GM04504 (cell line): ENCODE results near the gene RWDD1.

ENCODE experiments used
- DNase-seq: peaks from one replicate; pipeline ENCODE4 v3.0.0-alpha.2; 2012; ENCODE audit warnings: low read depth

The RWDD1 gene

DNA sequence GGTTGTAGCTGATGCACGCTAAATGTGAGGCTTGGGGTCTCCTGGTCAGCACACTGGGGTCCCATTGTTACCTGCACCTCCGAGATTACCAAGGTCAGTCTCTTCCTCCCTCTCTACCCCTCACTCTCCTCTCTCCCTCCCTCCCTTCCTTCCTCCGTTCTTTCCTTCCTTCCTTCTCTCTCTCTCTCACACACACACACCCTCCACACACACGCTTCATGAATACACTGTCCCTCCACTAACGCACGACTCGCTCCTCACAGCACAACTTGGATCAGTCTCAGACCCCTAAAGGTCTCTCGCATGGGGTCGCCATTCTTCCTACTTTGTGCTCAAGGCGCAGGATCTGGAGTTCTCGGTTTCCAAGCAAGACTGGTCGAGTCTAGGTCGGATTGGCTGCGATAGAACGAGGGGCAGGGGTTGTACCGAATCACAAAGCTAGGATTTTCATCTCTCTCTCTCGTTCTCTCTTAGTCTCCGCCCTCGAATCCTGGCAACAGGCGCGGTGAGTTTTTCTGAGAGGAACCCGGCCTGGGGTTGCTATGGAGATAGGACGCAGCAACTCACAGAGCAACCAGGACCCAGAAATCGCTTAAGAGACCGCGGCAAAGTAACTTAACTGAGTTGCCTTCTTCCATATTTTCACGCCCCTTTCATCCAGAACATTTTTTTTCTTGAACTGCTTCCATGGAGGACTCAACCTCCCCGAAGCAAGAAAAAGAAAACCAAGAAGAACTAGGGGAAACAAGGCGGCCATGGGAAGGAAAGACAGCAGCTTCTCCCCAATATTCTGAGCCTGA is 44.8 kb downstream of the RWDD1 start, which contains the start of gene RSPH4A:
Gene RSPH4A (plus strand): TSS at position 543 of the 800 bp plus-strand sequence. CDS start 145 bp downstream, at position 688.
- DNase-seq: peak; percentile 92

DNA sequence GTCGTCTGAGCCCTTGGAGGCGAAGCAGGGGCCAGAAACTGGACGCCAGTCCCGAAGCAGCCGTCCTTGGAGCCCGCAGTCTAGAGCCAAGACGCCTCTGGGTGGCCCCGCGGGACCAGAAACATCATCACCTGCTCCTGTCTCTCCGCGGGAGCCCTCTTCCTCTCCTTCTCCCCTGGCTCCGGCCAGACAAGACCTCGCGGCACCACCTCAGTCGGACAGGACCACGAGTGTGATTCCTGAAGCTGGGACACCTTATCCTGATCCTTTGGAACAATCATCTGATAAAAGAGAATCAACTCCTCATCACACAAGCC is 45.4 kb downstream of the RWDD1 start:
- no peak for DNase-seq

DNA sequence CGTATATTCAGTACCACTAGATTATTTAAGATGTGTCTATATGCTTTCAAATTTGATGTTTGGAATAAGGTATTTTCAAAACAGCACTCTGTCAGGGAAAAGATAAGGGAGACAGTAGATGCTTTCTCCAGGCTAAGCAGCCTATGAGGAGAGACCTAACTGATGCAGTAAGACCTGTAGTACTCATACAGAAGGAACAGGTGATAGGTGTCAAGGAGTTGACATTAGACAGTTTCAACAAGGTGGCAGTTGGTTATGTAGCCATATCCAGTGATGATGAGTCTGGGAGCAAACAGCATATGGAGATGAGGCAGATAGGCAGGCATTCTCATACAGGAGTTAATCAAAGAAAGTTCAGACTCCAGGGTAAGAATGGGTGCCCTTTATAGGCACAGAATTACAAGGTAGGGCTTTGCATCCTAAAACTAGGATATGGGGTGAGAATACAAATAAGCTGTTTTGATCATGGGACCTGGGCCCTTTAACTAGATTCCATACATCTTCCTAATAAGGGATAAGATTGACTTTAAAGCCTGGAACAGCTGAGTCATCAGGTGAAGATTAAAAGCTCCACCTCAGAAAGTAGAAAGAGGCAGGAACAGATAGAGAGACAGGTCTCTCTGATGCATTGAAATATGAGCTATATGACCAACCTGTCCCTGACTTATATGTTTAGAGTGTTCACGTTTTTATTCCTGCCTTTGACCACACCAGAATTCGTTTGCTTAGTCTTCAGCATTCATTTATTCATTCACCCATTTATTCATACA is 52.9 kb downstream of the RWDD1 start:
- no peak for DNase-seq

DNA sequence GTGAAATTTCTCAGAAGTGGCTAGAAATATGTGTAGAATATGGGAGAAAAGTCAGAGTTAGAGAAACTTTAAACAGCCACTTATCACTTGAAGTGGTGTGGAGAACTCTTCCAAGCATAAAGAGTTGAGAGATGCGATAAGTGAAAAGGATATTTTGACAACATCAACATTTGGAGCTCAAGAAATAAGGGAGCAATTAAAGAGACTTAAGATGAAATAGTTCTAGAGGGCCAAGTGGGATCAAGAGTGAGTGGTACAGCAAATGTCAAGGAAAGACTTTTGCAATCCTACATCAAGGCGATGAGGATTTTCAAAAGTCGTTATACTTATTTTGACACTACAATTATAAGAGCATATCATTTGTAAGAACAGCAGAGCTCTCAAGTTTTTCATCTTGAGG is 54.6 kb downstream of the RWDD1 start:
- no peak for DNase-seq

DNA sequence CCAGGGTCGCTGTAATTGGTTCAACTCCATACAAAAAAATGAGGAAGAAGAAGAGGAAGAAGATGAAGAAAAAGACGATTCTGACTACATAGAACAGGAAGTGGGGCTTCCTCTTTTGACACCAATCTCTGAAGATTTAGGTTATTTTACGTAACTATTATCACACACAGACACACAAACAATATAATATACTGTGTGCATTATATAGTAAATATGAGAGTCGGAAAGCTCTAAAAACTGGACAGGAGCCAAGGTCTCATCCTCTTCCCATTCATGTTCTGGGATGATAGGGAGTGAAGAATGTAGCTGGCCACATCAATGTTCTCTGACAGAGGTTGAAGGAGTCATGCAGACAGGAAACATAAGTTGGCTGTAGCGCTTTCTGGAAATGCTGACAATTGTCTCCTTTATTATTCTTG is 58.3 kb downstream of the RWDD1 start:
- DNase-seq: no peak

DNA sequence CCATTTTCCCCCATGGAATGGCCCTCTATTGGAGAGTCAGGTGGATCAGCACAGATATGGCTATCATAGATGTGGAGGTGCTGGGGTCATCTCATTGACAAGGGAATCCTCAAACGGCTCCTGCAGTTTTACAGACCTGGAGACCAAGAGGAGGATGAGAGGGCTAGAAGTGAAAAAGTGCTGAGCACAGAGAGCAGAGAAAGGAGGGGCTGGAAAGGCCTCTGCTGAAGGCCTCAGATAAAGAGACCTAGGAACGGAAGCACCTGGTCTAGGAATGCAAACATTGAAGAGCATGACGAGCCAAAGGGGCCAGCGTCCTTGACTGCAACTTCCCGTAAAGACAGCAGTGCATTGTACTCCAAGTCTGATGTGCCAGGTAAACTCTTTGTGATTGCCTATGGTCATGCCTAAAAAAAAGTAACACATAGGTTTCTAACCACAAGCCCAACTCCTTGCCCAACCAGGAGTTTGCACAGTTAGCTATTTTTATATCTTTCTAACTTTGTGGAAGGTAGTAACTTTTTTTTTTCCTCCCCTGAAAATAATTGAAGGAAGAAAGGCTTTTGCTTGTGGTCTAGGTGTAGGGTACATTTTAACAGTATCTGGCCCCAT is 60.2 kb downstream of the RWDD1 start:
- no peak for DNase-seq

DNA sequence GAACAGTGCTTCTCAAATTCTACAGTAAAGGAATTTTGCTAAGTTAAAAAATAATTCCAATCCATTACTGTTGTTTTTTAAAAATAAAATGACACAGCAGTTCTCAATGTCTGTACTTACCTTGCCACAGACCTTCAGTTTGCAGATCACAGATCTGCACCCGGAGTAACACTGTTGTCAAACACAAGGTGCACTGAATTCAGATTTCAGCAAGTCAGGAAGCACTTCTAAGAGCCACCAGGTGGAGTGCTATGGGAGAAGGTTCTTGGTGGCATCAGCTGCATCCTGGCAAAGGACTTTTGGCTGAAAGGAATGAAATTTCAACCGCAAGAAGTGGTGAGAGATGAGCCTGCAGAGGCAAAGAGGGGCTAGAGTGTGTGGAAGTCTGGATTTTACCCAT is 62.4 kb downstream of the RWDD1 start:
- DNase-seq: no peak
